Activated naive CD8-positive, alpha-beta T cell (primary cell): Measurements from ENCODE around the gene CLCN2.
"Not testable (repeated sequence)": the region's sequence is repeated elsewhere in the genome, so short reads cannot be mapped to it uniquely, and the experiment has no call there.

ENCODE experiments used
- H3K27ac Mint-ChIP-seq: one replicate; pipeline ENCODE4 v1.8.0; 2021; ENCODE audit warnings: mixed read lengths
- H3K27me3 Mint-ChIP-seq: one replicate; pipeline ENCODE4 v1.8.0; 2021; ENCODE audit warnings: mixed read lengths
- H3K36me3 Mint-ChIP-seq: one replicate; pipeline ENCODE4 v1.8.0; 2021; ENCODE audit warnings: mixed read lengths
- H3K4me1 Mint-ChIP-seq: one replicate; pipeline ENCODE4 v1.8.0; 2021; ENCODE audit warnings: low read depth, mixed read lengths
- H3K4me3 Mint-ChIP-seq: one replicate; pipeline ENCODE4 v1.8.0; 2021; ENCODE audit warnings: mild to moderate bottlenecking, mixed read lengths
- H3K9me3 Mint-ChIP-seq: one replicate; pipeline ENCODE4 v1.8.0; 2021; ENCODE audit warnings: low read depth, mixed read lengths

CLCN2 gene

GRCh38 chr3:184347321-184348056 lies 13.9 kb downstream of the CLCN2 start:
- H3K9me3 Mint-ChIP-seq: no peaks in the 10 kb centered on the region

GRCh38 chr3:184346480-184347190 lies 14.8 kb downstream of the CLCN2 start:
- Mint-ChIP-seq H3K27me3 (no peaks in the 10 kb centered on the region), H3K27ac (no peak overlapping the region), H3K36me3 (peaks cover 6% of the 10 kb centered on the region), H3K4me1 (no peaks in the 10 kb centered on the region), H3K9me3 (no peaks in the 10 kb centered on the region), H3K4me3 (no peak overlapping the region)

More at GRCh38 chr3:184347321-184348056, 13.9 kb downstream of the CLCN2 start:
- no peaks in the 10 kb centered on the region for H3K27me3 Mint-ChIP-seq
- no peaks in the 10 kb centered on the region for H3K4me1 Mint-ChIP-seq
- no peak overlapping the region for H3K4me3 Mint-ChIP-seq
- H3K27ac Mint-ChIP-seq: no peak overlapping the region
- peaks cover 6% of the 10 kb centered on the region for H3K36me3 Mint-ChIP-seq

- H3K36me3 Mint-ChIP-seq: peaks cover 6% of the 10 kb centered on the region
- H3K4me3 Mint-ChIP-seq: no peak overlapping the region
- H3K4me1 Mint-ChIP-seq: no peaks in the 10 kb centered on the region
- H3K27me3 Mint-ChIP-seq: no peaks in the 10 kb centered on the region
- no peak overlapping the region for H3K27ac Mint-ChIP-seq
- H3K9me3 Mint-ChIP-seq: no peaks in the 10 kb centered on the region
Observed at GRCh38 chr3:184345317-184346144, 15.9 kb downstream of the CLCN2 start.

GRCh38 chr3:184344579-184345316 lies 16.7 kb downstream of the CLCN2 start:
- no peaks in the 10 kb centered on the region for H3K9me3 Mint-ChIP-seq
- H3K4me3 Mint-ChIP-seq: no peak overlapping the region
- no peak overlapping the region for H3K27ac Mint-ChIP-seq
- H3K4me1 Mint-ChIP-seq: no peaks in the 10 kb centered on the region
- H3K36me3 Mint-ChIP-seq: peaks cover 6% of the 10 kb centered on the region
- H3K27me3 Mint-ChIP-seq: no peaks in the 10 kb centered on the region

GRCh38 chr3:184343200-184343876 lies 18.1 kb downstream of the CLCN2 start:
- no peaks in the 10 kb centered on the region for H3K27me3 Mint-ChIP-seq
- H3K4me3 Mint-ChIP-seq: no peak overlapping the region
- no peaks in the 10 kb centered on the region for H3K9me3 Mint-ChIP-seq
- H3K36me3 Mint-ChIP-seq: peaks cover 6% of the 10 kb centered on the region
- H3K27ac Mint-ChIP-seq: no peak overlapping the region
- peaks cover 4% of the 10 kb centered on the region for H3K4me1 Mint-ChIP-seq

GRCh38 chr3:184341925-184342324 lies 19.5 kb downstream of the CLCN2 start:
- Mint-ChIP-seq H3K9me3 (no peaks in the 10 kb centered on the region), H3K27me3 (no peaks in the 10 kb centered on the region), H3K4me3 (no peak overlapping the region), H3K4me1 (peaks cover 18% of the 10 kb centered on the region), H3K36me3 (peaks cover 10% of the 10 kb centered on the region), H3K27ac (no peak overlapping the region)

GRCh38 chr3:184339451-184340135 lies 21.8 kb downstream of the CLCN2 start:
- not testable (repeated sequence) for H3K27me3 Mint-ChIP-seq, H3K4me3 Mint-ChIP-seq, H3K36me3 Mint-ChIP-seq, H3K9me3 Mint-ChIP-seq, H3K27ac Mint-ChIP-seq
- peaks cover 30% of the 10 kb centered on the region for H3K4me1 Mint-ChIP-seq

- Mint-ChIP-seq H3K9me3 (no peaks in the 10 kb centered on the region), H3K27ac (no peak overlapping the region), H3K4me3 (no peak overlapping the region), H3K4me1 (peaks cover 36% of the 10 kb centered on the region), H3K27me3 (no peaks in the 10 kb centered on the region), H3K36me3 (peaks cover 7% of the 10 kb centered on the region)
Observed at GRCh38 chr3:184339001-184339400, 22.4 kb downstream of the CLCN2 start.

GRCh38 chr3:184338511-184338945 lies 22.9 kb downstream of the CLCN2 start:
- Mint-ChIP-seq H3K36me3 (peaks cover 7% of the 10 kb centered on the region), H3K27ac (no peak overlapping the region), H3K4me1 (peaks cover 41% of the 10 kb centered on the region), H3K4me3 (no peak overlapping the region), H3K27me3 (no peaks in the 10 kb centered on the region), H3K9me3 (no peaks in the 10 kb centered on the region)

- Mint-ChIP-seq H3K4me1 (peaks cover 46% of the 10 kb centered on the region), H3K27me3 (no peaks in the 10 kb centered on the region), H3K27ac (peak overlapping the region; percentile 64), H3K4me3 (peak overlapping the region; percentile 51), H3K9me3 (no peaks in the 10 kb centered on the region), H3K36me3 (peaks cover 7% of the 10 kb centered on the region)
Observed at GRCh38 chr3:184337981-184338380, 23.4 kb downstream of the CLCN2 start.

- Mint-ChIP-seq H3K9me3 (no peaks in the 10 kb centered on the region), H3K4me1 (peaks cover 53% of the 10 kb centered on the region), H3K4me3 (peak within 1 kb of the TSS; percentile 92), H3K27me3 (no peaks in the 10 kb centered on the region), H3K36me3 (peaks cover 4% of the 10 kb centered on the region), H3K27ac (peak within 1 kb of the TSS; percentile 86)
Observed at GRCh38 chr3:184337399-184337714, 24.0 kb downstream of the CLCN2 start, which contains the start of gene FAM131A. Gene FAM131A, plus strand, starts transcription at chr3:184337600. Its CDS starts 31 bp downstream, at chr3:184337631.

GRCh38 chr3:184336547-184337398 lies 24.6 kb downstream of the CLCN2 start:
- Mint-ChIP-seq H3K36me3 (peaks cover 4% of the 10 kb centered on the region), H3K9me3 (no peaks in the 10 kb centered on the region), H3K4me1 (peaks cover 56% of the 10 kb centered on the region), H3K27ac (peak overlapping the region; percentile 86), H3K27me3 (no peaks in the 10 kb centered on the region), H3K4me3 (peak overlapping the region; percentile 92)
